Memory B cell (primary cell): ENCODE results near the gene CCSER2.
"Not testable (repeated sequence)": the region's sequence is repeated elsewhere in the genome, so short reads cannot be mapped to it uniquely, and the experiment has no call there.

ENCODE experiments used
- ATAC-seq: fragments of 150-1000 bp; cut with Tn5 transposase; 2 replicates; pipeline ENCODE4 v1.10.0; 2021; ENCODE audit warnings: low read depth, mild to moderate bottlenecking, moderate library complexity
- DNase-seq, 2 donors: peaks; one replicate each; pipeline ENCODE4 v3.0.0; 2022; ENCODE audit warnings: low spot score in 2 of 2
- H3K27ac Mint-ChIP-seq: one replicate; pipeline ENCODE4 v1.8.0; 2022; ENCODE audit warnings: mild to moderate bottlenecking, moderate library complexity, mixed read lengths
- H3K27me3 Mint-ChIP-seq: one replicate; pipeline ENCODE4 v1.8.0; 2022; ENCODE audit warnings: mixed read lengths
- H3K36me3 Mint-ChIP-seq: one replicate; pipeline ENCODE4 v1.8.0; 2022; ENCODE audit warnings: mild to moderate bottlenecking, mixed read lengths
- H3K4me1 Mint-ChIP-seq: one replicate; pipeline ENCODE4 v1.8.0; 2022; ENCODE audit warnings: mixed read lengths
- H3K4me3 Mint-ChIP-seq: one replicate; pipeline ENCODE4 v1.8.0; 2022; ENCODE audit warnings: mild to moderate bottlenecking, moderate library complexity, mixed read lengths
- H3K9me3 Mint-ChIP-seq: one replicate; pipeline ENCODE4 v1.8.0; 2022; ENCODE audit warnings: mixed read lengths

The CCSER2 gene

GRCh38 chr10:84405662-84406061 is 77.3 kb downstream of the CCSER2 start:
- peak overlapping the region; percentile 47 for H3K27ac Mint-ChIP-seq
- H3K36me3 Mint-ChIP-seq = peaks cover 31% of the 10 kb centered on the region
- peaks cover 6% of the 10 kb centered on the region for H3K9me3 Mint-ChIP-seq
- no peaks in the 10 kb centered on the region for H3K27me3 Mint-ChIP-seq
- DNase-seq = no peak
- no peak overlapping the region for H3K4me3 Mint-ChIP-seq
- H3K4me1 Mint-ChIP-seq = peaks cover 16% of the 10 kb centered on the region
- ATAC-seq = no peak

- Mint-ChIP-seq H3K4me3 (no peak overlapping the region), H3K4me1 (peaks cover 19% of the 10 kb centered on the region), H3K27me3 (no peaks in the 10 kb centered on the region), H3K27ac (no peak overlapping the region), H3K9me3 (peaks cover 11% of the 10 kb centered on the region), H3K36me3 (peaks cover 34% of the 10 kb centered on the region)
- DNase-seq (no peak), ATAC-seq (no peak)
Observed at GRCh38 chr10:84406561-84406960, 78.2 kb downstream of the CCSER2 start.

GRCh38 chr10:84407388-84408049 is 79.1 kb downstream of the CCSER2 start:
- DNase-seq (no peak), ATAC-seq (no peak)
- no peak overlapping the region for H3K4me3 Mint-ChIP-seq
- H3K27me3 Mint-ChIP-seq = no peaks in the 10 kb centered on the region
- peaks cover 20% of the 10 kb centered on the region for H3K4me1 Mint-ChIP-seq
- peaks cover 40% of the 10 kb centered on the region for H3K36me3 Mint-ChIP-seq
- H3K27ac Mint-ChIP-seq = no peak overlapping the region
- H3K9me3 Mint-ChIP-seq = peaks cover 20% of the 10 kb centered on the region

- no peak for ATAC-seq
- Mint-ChIP-seq H3K9me3 (peaks cover 35% of the 10 kb centered on the region), H3K36me3 (peaks cover 65% of the 10 kb centered on the region), H3K4me3 (no peak overlapping the region), H3K27me3 (no peaks in the 10 kb centered on the region), H3K4me1 (peaks cover 11% of the 10 kb centered on the region), H3K27ac (no peak overlapping the region)
- DNase-seq = no peak
Observed at GRCh38 chr10:84412482-84412881, 84.1 kb downstream of the CCSER2 start.

- H3K9me3 Mint-ChIP-seq = peaks cover 35% of the 10 kb centered on the region
- peaks cover 65% of the 10 kb centered on the region for H3K36me3 Mint-ChIP-seq
- H3K27ac Mint-ChIP-seq, DNase-seq, H3K4me1 Mint-ChIP-seq, ATAC-seq, H3K27me3 Mint-ChIP-seq, H3K4me3 Mint-ChIP-seq: not testable (repeated sequence)
Observed at GRCh38 chr10:84414110-84414509, 85.7 kb downstream of the CCSER2 start.

- H3K27ac Mint-ChIP-seq = no peak overlapping the region
- no peaks in the 10 kb centered on the region for H3K27me3 Mint-ChIP-seq
- ATAC-seq (no peak), DNase-seq (no peak)
- H3K4me1 Mint-ChIP-seq = peaks cover 8% of the 10 kb centered on the region
- H3K36me3 Mint-ChIP-seq = peaks cover 65% of the 10 kb centered on the region
- H3K4me3 Mint-ChIP-seq = no peak overlapping the region
- peaks cover 31% of the 10 kb centered on the region for H3K9me3 Mint-ChIP-seq
Observed at GRCh38 chr10:84415539-84416244, 87.3 kb downstream of the CCSER2 start.

GRCh38 chr10:84416245-84416555 is 87.8 kb downstream of the CCSER2 start:
- peaks cover 6% of the 10 kb centered on the region for H3K4me1 Mint-ChIP-seq
- H3K9me3 Mint-ChIP-seq = peaks cover 30% of the 10 kb centered on the region
- ATAC-seq = no peak
- H3K27me3 Mint-ChIP-seq = no peaks in the 10 kb centered on the region
- H3K27ac Mint-ChIP-seq = no peak overlapping the region
- peaks cover 66% of the 10 kb centered on the region for H3K36me3 Mint-ChIP-seq
- no peak for DNase-seq
- no peak overlapping the region for H3K4me3 Mint-ChIP-seq

GRCh38 chr10:84423719-84424118 is 95.3 kb downstream of the CCSER2 start:
- no peak for ATAC-seq
- DNase-seq = no peak
- Mint-ChIP-seq H3K9me3 (peaks cover 4% of the 10 kb centered on the region), H3K4me1 (peaks cover 9% of the 10 kb centered on the region), H3K36me3 (peaks cover 47% of the 10 kb centered on the region), H3K27ac (no peak overlapping the region), H3K4me3 (no peak overlapping the region), H3K27me3 (no peaks in the 10 kb centered on the region)

GRCh38 chr10:84424731-84425167 is 96.4 kb downstream of the CCSER2 start:
- Mint-ChIP-seq H3K4me3 (no peak overlapping the region), H3K9me3 (peaks cover 2% of the 10 kb centered on the region), H3K36me3 (peaks cover 44% of the 10 kb centered on the region), H3K4me1 (peaks cover 11% of the 10 kb centered on the region), H3K27me3 (no peaks in the 10 kb centered on the region), H3K27ac (no peak overlapping the region)
- DNase-seq (no peak), ATAC-seq (no peak)

- no peak for DNase-seq
- peaks cover 30% of the 10 kb centered on the region for H3K36me3 Mint-ChIP-seq
- H3K4me3 Mint-ChIP-seq = no peak overlapping the region
- H3K4me1 Mint-ChIP-seq = peaks cover 17% of the 10 kb centered on the region
- H3K27ac Mint-ChIP-seq = no peak overlapping the region
- ATAC-seq = no peak
- peaks cover 2% of the 10 kb centered on the region for H3K9me3 Mint-ChIP-seq
- H3K27me3 Mint-ChIP-seq = no peaks in the 10 kb centered on the region
Observed at GRCh38 chr10:84427903-84428650, 99.7 kb downstream of the CCSER2 start.

GRCh38 chr10:84428711-84429110 is 100.3 kb downstream of the CCSER2 start:
- H3K4me1 Mint-ChIP-seq = peaks cover 17% of the 10 kb centered on the region
- peaks cover 2% of the 10 kb centered on the region for H3K9me3 Mint-ChIP-seq
- ATAC-seq (no peak), DNase-seq (no peak)
- H3K4me3 Mint-ChIP-seq = no peak overlapping the region
- H3K36me3 Mint-ChIP-seq = peaks cover 28% of the 10 kb centered on the region
- H3K27me3 Mint-ChIP-seq = no peaks in the 10 kb centered on the region
- H3K27ac Mint-ChIP-seq = no peak overlapping the region

GRCh38 chr10:84429926-84430520 is 101.6 kb downstream of the CCSER2 start:
- Mint-ChIP-seq H3K36me3 (peaks cover 27% of the 10 kb centered on the region), H3K9me3 (peaks cover 2% of the 10 kb centered on the region), H3K4me3 (no peak overlapping the region), H3K27ac (peak overlapping the region; percentile 43), H3K4me1 (peaks cover 13% of the 10 kb centered on the region), H3K27me3 (no peaks in the 10 kb centered on the region)
- ATAC-seq = peak; percentile 74
- peak; percentile 17 to 37 for DNase-seq

GRCh38 chr10:84432891-84433290 is 104.5 kb downstream of the CCSER2 start:
- Mint-ChIP-seq H3K9me3 (peaks cover 4% of the 10 kb centered on the region), H3K27me3 (no peaks in the 10 kb centered on the region), H3K27ac (no peak overlapping the region), H3K4me3 (no peak overlapping the region), H3K4me1 (peaks cover 9% of the 10 kb centered on the region), H3K36me3 (peaks cover 27% of the 10 kb centered on the region)
- ATAC-seq = no peak
- DNase-seq = no peak

- Mint-ChIP-seq H3K27me3 (no peaks in the 10 kb centered on the region), H3K9me3 (peaks cover 5% of the 10 kb centered on the region), H3K4me3 (no peak overlapping the region), H3K27ac (no peak overlapping the region), H3K36me3 (peaks cover 34% of the 10 kb centered on the region), H3K4me1 (no peaks in the 10 kb centered on the region)
- ATAC-seq (no peak), DNase-seq (no peak)
Observed at GRCh38 chr10:84440781-84441180, 112.4 kb downstream of the CCSER2 start.
